ENCODE measurements around the gene OR7G2.

Gene OR7G2

GRCh38 chr19:9107375-9107774 lies at the start of gene OR7G2:
TSS of gene OR7G2 (minus strand) at chr19:9107475. CDS start at chr19:9103243, 4,232 bp downstream.
- H3K4me3 ChIP-seq (ENCODE audit: low read length): no peak within 1 kb of the TSS
- TF ChIP-seq ZNF274 (IDR thresholded peaks at IDR 0.05; ENCODE audit: low read depth, low read length): no peak

- TF ChIP-seq ZNF274 (IDR thresholded peaks at IDR 0.05; ENCODE audit: low read depth, low read length): no peak
- no peak overlapping the region for H3K4me3 ChIP-seq (ENCODE audit: low read length)
Measured at GRCh38 chr19:9156304-9156703, 49.0 kb upstream of the OR7G2 start.

GRCh38 chr19:9155591-9155990 lies 48.3 kb upstream of the OR7G2 start:
- no peak overlapping the region for H3K4me3 ChIP-seq (ENCODE audit: low read length)
- TF ChIP-seq ZNF274 (IDR thresholded peaks at IDR 0.05; ENCODE audit: low read depth, low read length): no peak

- no peak for TF ChIP-seq ZNF274 (IDR thresholded peaks at IDR 0.05; ENCODE audit: low read depth, low read length)
- H3K4me3 ChIP-seq (ENCODE audit: low read length): no peak overlapping the region
Measured at GRCh38 chr19:9151367-9151766, 44.1 kb upstream of the OR7G2 start.

- no peak overlapping the region for H3K4me3 ChIP-seq (ENCODE audit: low read length)
- TF ChIP-seq ZNF274 (IDR thresholded peaks at IDR 0.05; ENCODE audit: low read depth, low read length): no peak
Measured at GRCh38 chr19:9150650-9151049, 43.4 kb upstream of the OR7G2 start.

GRCh38 chr19:9149997-9150396 lies 42.7 kb upstream of the OR7G2 start:
- H3K4me3 ChIP-seq (ENCODE audit: low read length): no peak overlapping the region
- TF ChIP-seq ZNF274 (IDR thresholded peaks at IDR 0.05; ENCODE audit: low read depth, low read length): no peak

- H3K4me3 ChIP-seq (ENCODE audit: low read length): no peak overlapping the region
- no peak for TF ChIP-seq ZNF274 (IDR thresholded peaks at IDR 0.05; ENCODE audit: low read depth, low read length)
Measured at GRCh38 chr19:9148697-9149096, 41.4 kb upstream of the OR7G2 start.

GRCh38 chr19:9146882-9147281 lies 39.6 kb upstream of the OR7G2 start:
- no peak for TF ChIP-seq ZNF274 (IDR thresholded peaks at IDR 0.05; ENCODE audit: low read depth, low read length)

GRCh38 chr19:9144920-9145319 lies 37.6 kb upstream of the OR7G2 start:
- H3K4me3 ChIP-seq (ENCODE audit: low read length): no peak overlapping the region

More at GRCh38 chr19:9146882-9147281, 39.6 kb upstream of the OR7G2 start:
- no peak overlapping the region for H3K4me3 ChIP-seq (ENCODE audit: low read length)

GRCh38 chr19:9140159-9140874 lies 33.0 kb upstream of the OR7G2 start, which contains the start of gene ZNF317:
TSS of gene ZNF317 (plus strand) at chr19:9140397. CDS start at chr19:9156017, 15,620 bp downstream.
- H3K4me3 ChIP-seq (ENCODE audit: low read length): peak within 1 kb of the TSS; percentile 82
- no peak for TF ChIP-seq ZNF274 (IDR thresholded peaks at IDR 0.05; ENCODE audit: low read depth, low read length)

More at GRCh38 chr19:9144920-9145319, 37.6 kb upstream of the OR7G2 start:
- no peak for TF ChIP-seq ZNF274 (IDR thresholded peaks at IDR 0.05; ENCODE audit: low read depth, low read length)

GRCh38 chr19:9139609-9140158 lies 32.4 kb upstream of the OR7G2 start:
- H3K4me3 ChIP-seq (ENCODE audit: low read length): peak overlapping the region; percentile 82
- TF ChIP-seq ZNF274 (IDR thresholded peaks at IDR 0.05; ENCODE audit: low read depth, low read length): no peak

- no peak overlapping the region for H3K4me3 ChIP-seq (ENCODE audit: low read length)
- TF ChIP-seq ZNF274 (IDR thresholded peaks at IDR 0.05; ENCODE audit: low read depth, low read length): no peak
Measured at GRCh38 chr19:9132422-9132821, 25.1 kb upstream of the OR7G2 start.

GRCh38 chr19:9130965-9131364 lies 23.7 kb upstream of the OR7G2 start:
- H3K4me3 ChIP-seq (ENCODE audit: low read length): no peak overlapping the region
- no peak for TF ChIP-seq ZNF274 (IDR thresholded peaks at IDR 0.05; ENCODE audit: low read depth, low read length)

GRCh38 chr19:9128171-9128570 lies 20.9 kb upstream of the OR7G2 start:
- no peak overlapping the region for H3K4me3 ChIP-seq (ENCODE audit: low read length)
- TF ChIP-seq ZNF274 (IDR thresholded peaks at IDR 0.05; ENCODE audit: low read depth, low read length): no peak

- no peak within 1 kb of the TSS for H3K4me3 ChIP-seq (ENCODE audit: low read length)
- no peak for TF ChIP-seq ZNF274 (IDR thresholded peaks at IDR 0.05; ENCODE audit: low read depth, low read length)
Measured at GRCh38 chr19:9126900-9127405, 19.7 kb upstream of the OR7G2 start, which contains the start of gene OR7G3. TSS of gene OR7G3 (minus strand) at chr19:9126950. CDS start at chr19:9126950, 0 bp downstream.

Measured in GM08714 (cell line).